Activated CD4-positive, alpha-beta T cell treated with anti-CD3 and anti-CD28 coated beads, Interleukin-2, Interleukin-6, amounts not matched to agents 100 ng/mL and 50 ng/mL, durations not matched to agents 16 hours and 8 hours (primary cell): ENCODE measurements around the gene FOXP1.

Source experiments
- DNase-seq: peaks from one replicate; pipeline ENCODE4 v3.0.0-alpha.2; 2020

The FOXP1 gene

GRCh38 chr3:71132995-71133730 lies 450.4 kb downstream of the FOXP1 start:
- DNase-seq: no peak

- no peak for DNase-seq
These were observed 451.9 kb downstream of the FOXP1 start for GRCh38 chr3:71131375-71132314.

- DNase-seq: peak; percentile 84
These were observed 452.8 kb downstream of the FOXP1 start for GRCh38 chr3:71130471-71131374.

GRCh38 chr3:71129611-71130431 lies 453.7 kb downstream of the FOXP1 start:
- DNase-seq: peak; percentile 37

GRCh38 chr3:71128961-71129360 lies 454.6 kb downstream of the FOXP1 start:
- peak; percentile 17 for DNase-seq

- no peak for DNase-seq
These were observed 455.7 kb downstream of the FOXP1 start for GRCh38 chr3:71127844-71128243.

GRCh38 chr3:71127052-71127831 lies 456.3 kb downstream of the FOXP1 start:
- DNase-seq: peak; percentile 67

- peak; percentile 40 for DNase-seq
These were observed 457.8 kb downstream of the FOXP1 start for GRCh38 chr3:71125738-71126137.

GRCh38 chr3:71124048-71124447 lies 459.5 kb downstream of the FOXP1 start:
- DNase-seq: no peak

- DNase-seq: no peak
These were observed 460.9 kb downstream of the FOXP1 start for GRCh38 chr3:71122641-71123040.

- peak; percentile 42 for DNase-seq
These were observed 461.9 kb downstream of the FOXP1 start for GRCh38 chr3:71121429-71122167.

- no peak for DNase-seq
These were observed 463.5 kb downstream of the FOXP1 start for GRCh38 chr3:71120012-71120411.

- DNase-seq: no peak
These were observed 464.4 kb downstream of the FOXP1 start for GRCh38 chr3:71119171-71119570.

- no peak for DNase-seq
These were observed 465.1 kb downstream of the FOXP1 start for GRCh38 chr3:71118436-71118835.

GRCh38 chr3:71117572-71118247 lies 465.8 kb downstream of the FOXP1 start:
- no peak for DNase-seq

GRCh38 chr3:71114610-71115009 lies 468.9 kb downstream of the FOXP1 start:
- no peak for DNase-seq

- no peak for DNase-seq
These were observed 471.0 kb downstream of the FOXP1 start for GRCh38 chr3:71112576-71112975.

GRCh38 chr3:71111784-71112440 lies 471.6 kb downstream of the FOXP1 start:
- DNase-seq: peak; percentile 48
